ENCODE data around the gene CRYGS.
"Not testable (repeated sequence)": the region's sequence is repeated elsewhere in the genome, so short reads cannot be mapped to it uniquely, and the experiment has no call there.

Gene CRYGS

DNA sequence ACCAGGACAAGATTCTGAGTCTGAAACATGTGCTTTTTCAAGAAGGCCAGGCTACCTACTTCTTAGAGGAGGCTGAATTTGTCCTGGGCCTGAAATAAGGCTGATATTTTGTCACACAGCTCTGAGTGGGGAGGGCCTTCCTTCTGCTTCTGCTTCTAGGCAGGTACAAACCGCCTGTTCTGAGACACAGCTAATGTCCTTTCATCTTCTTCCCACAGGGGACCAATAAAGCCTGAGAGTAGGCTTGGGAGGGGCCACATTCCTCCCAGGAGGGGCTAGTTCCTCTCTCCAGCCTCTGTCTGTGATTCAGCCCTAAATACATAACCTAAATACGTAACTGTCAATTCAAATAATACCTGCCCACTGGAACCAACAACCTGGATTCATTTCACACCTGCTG, 34.8 kb downstream of the CRYGS start:
- no peak for DNase-seq (ENCODE audit: extremely low read depth, low read depth)

DNA sequence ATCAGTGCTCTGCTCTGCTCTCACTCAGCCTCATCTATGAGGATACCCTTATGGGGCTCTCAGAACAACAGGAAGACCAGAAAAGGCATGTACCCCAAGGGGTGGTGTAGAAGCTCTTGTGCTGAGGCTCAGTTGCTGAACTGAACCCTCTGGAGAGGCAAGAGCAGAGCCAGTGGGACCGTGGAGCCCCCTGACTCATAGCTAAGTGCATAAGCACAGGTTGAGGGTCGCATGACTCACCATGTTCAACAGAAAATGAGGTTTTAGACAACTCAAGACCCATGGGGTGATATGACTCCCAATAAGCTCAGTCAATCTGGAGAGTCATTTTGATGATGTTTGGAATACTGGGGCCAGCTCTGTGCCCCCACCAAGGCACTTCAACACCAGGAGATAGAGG, 37.3 kb downstream of the CRYGS start:
- H3K4me3 ChIP-seq (replicated peaks; ENCODE audit: low read depth, low read length), result no peak overlapping the region
- TF ChIP-seq, protein P1, sequence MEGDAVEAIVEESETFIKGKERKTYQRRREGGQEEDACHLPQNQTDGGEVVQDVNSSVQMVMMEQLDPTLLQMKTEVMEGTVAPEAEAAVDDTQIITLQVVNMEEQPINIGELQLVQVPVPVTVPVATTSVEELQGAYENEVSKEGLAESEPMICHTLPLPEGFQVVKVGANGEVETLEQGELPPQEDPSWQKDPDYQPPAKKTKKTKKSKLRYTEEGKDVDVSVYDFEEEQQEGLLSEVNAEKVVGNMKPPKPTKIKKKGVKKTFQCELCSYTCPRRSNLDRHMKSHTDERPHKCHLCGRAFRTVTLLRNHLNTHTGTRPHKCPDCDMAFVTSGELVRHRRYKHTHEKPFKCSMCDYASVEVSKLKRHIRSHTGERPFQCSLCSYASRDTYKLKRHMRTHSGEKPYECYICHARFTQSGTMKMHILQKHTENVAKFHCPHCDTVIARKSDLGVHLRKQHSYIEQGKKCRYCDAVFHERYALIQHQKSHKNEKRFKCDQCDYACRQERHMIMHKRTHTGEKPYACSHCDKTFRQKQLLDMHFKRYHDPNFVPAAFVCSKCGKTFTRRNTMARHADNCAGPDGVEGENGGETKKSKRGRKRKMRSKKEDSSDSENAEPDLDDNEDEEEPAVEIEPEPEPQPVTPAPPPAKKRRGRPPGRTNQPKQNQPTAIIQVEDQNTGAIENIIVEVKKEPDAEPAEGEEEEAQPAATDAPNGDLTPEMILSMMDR (IDR thresholded peaks at IDR 0.05; ENCODE audit: low read depth, low read length, missing control alignments), result no peak

More for the DNA sequence above, 34.8 kb downstream of the CRYGS start:
- H3K4me3 ChIP-seq (replicated peaks; ENCODE audit: low read depth, low read length), result no peak overlapping the region
- TF ChIP-seq, protein P1 (IDR thresholded peaks at IDR 0.05; ENCODE audit: low read depth, low read length, missing control alignments), result no peak

DNA sequence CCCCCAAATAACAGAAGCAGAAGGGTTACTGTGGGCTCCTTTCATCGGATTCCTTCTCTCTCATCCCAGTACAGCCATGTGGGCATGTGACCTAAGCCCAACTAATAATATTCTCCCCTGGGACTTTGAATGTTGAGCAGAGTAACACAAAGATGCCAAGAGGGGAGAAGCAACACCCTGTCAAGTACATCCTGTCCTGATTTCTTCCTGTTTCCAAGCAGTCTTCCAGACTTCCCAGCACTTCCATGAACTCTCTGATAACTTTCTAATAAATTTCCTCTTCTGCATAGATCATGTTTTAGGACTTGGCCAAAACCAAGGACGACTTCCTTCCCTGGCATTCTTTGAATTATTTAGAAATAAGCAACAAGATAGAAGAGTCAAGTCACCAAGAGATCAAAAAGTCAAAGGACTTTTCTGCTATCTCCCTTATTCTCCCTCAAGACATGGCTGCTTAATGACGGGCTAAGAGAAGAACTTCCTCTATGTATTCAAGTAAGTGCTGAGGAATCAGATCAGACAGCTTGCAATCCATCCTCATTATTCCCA, 37.9 kb downstream of the CRYGS start:
- no peak for DNase-seq (ENCODE audit: extremely low read depth, low read depth)
- TF ChIP-seq, protein P1 (IDR thresholded peaks at IDR 0.05; ENCODE audit: low read depth, low read length, missing control alignments), result no peak
- H3K4me3 ChIP-seq (replicated peaks; ENCODE audit: low read depth, low read length), result no peak overlapping the region

More for the DNA sequence above, 37.3 kb downstream of the CRYGS start:
- DNase-seq (ENCODE audit: extremely low read depth, low read depth), result no peak

DNA sequence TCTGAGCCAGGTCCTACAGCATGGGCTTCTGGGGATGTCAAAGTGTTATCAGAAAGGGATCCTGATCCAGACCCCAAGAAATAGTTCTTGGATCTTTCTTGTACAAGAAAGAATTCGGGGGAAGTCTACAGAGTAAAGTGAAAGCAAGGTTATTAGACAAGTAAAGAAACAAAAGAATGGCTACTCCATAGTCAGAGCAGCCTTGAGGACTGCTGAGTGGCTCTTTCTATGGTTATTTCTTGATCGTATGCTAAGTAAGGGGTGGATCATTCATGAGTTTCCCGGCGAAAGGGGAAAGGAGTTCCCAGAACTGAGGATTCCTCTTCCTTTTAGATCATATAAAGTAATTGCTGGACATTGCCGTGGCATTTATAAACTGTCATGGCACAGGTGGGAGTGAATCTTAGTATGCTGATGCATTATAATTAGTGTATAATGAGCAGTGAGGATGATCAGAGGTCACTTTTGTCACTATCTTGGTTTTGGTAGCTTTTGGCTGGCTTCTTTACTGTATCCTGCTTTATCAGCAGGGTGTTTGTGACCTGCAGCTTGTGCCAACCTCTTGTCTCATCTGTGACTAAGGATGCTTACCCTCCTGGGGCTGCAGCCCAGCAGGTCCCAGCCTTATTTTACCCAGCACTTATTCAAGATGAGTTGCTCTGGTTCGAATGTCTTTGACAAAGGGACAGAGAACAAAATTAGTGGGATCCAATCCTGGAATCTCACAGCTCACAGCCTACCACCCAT, 41.0 kb downstream of the CRYGS start:
- H3K4me3 ChIP-seq (replicated peaks; ENCODE audit: low read depth, low read length), result no peak overlapping the region
- TF ChIP-seq, protein P1 (IDR thresholded peaks at IDR 0.05; ENCODE audit: low read depth, low read length, missing control alignments), result no peak
- DNase-seq (ENCODE audit: extremely low read depth, low read depth), result no peak

DNA sequence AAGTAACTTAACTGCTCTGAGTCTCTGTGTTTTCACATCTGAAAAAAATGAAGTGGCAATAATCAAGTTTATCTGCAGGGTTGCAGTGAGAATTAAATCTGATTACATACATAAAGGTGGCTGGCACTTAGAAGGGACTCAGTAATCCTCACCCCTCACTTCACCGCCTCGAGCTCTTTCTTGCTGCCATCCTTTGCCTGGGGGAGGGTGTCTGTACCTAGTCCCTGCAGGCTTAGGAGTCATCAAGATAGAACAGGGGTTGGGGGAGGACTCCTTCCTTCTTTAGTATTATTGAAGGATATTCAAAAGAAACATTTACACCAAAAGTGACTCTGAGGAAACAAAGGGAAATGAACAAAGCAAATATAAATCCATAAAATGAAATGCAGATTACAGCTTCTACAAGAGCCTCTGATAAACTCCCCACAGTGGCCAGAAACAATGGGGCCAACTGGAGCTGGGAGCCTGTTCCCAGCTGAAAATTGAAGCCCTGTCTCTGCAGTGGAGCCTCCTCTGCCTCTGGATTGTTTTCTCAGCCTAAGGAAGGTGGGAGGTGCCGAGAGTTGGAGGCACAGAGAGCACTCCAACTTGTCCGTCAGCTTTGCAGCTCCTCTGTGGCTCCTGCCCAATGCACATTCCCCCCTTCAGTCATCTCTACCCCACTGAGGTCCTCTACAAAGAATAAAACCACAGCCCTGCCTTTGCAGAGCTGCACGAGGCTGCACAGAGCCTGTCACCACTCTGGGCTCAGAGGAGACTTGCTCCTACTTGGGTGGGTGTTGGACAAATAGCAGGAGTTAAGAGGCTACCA, 41.8 kb downstream of the CRYGS start:
- no peak for DNase-seq (ENCODE audit: extremely low read depth, low read depth)
- no peak overlapping the region for H3K4me3 ChIP-seq (replicated peaks; ENCODE audit: low read depth, low read length)
- TF ChIP-seq, protein P1 (IDR thresholded peaks at IDR 0.05; ENCODE audit: low read depth, low read length, missing control alignments), result no peak

DNA sequence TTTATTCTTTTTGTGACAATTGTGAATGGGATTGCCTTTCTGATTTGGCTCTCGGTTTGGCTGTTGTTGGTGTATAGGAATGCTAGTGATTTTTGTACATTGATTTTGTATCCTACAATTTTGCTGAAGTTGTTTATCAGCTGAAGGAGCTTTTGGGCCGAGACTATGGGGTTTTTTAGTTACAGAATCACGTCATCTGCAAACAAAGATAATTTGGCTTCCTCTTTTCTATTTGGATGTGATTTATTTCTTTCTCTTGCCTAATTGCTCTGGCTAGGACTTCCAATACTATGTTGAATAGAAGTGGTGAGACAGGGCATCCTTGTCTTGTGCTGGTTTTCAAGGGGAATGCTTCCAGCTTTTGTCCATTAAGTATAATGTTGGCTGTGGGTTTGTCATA, 44.2 kb downstream of the CRYGS start:
- not testable (repeated sequence) for DNase-seq (ENCODE audit: extremely low read depth, low read depth); H3K4me3 ChIP-seq (replicated peaks; ENCODE audit: low read depth, low read length)

DNA sequence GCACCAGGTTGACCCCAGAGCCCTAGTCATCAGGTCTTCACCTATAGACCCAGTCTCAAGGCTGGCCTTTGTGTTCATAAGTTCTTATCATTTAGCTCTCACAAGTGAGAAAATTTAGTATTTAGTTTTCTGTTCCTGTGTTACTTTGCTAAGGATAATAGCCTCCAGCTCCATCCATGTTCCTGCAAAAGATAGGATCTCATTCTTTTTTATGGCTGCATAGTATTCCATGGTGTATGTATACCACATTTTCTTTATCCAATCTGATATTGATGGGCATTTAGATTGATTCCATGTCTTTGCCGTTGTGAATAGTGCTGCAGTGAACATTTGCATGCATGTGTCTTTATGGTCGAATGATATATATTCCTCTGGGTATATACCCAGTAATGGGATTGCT, 46.2 kb downstream of the CRYGS start:
- not testable (repeated sequence) for H3K4me3 ChIP-seq (replicated peaks; ENCODE audit: low read depth, low read length); DNase-seq (ENCODE audit: extremely low read depth, low read depth)

Data from HFF-Myc (cell line).